K562 (cell line): ENCODE measurements around the gene SERGEF. TPM values are rescaled to one million over a fixed set of nuclear protein-coding genes. Genes with fewer than 3 reads are reported as not detected.

Source experiments
- ATAC-seq: fragments of 200-7000 bp; cut with Tn5 transposase; 3 replicates; pipeline ENCODE4 v1.9.1; 2020; ENCODE audit warnings: moderate library complexity
- BruUV-seq: library from RNA; stranded (reverse); fragments of 400-500 nt; replicated peaks from 2 replicates; lab custom pipeline; 2021; lab: Mats Ljungman, UMichigan
- CTCF ChIA-PET: fragments of 300-600 bp; formaldehyde crosslinking; extraction: SDS; loops from one replicate; lab custom pipeline; 2021; ENCODE audit warnings: low intra/inter-chr PET ratio; lab: Yijun Ruan, JAX
- POLR2A ChIA-PET: fragments of 300-600, 350-650 bp; sonication (Branson Sonifier 250); formaldehyde crosslinking; extraction: SDS; loops from one replicate; lab custom pipeline; 2021; ENCODE audit warnings: antibody characterized with exemption, inconsistent platforms; lab: Yijun Ruan, JAX
- DNase-seq, 4 experiments: peaks; one replicate each; pipeline versions ENCODE4 v3.0.0 to v3.0.0-alpha.2; 2011 to 2018; ENCODE audit warnings: low spot score in 3 of 4, mixed read lengths in 3 of 4; ENCODE audit errors: extremely low read depth in 1 of 4
- FAIRE-seq: peaks from 2 replicates; lab custom pipeline; 2011; peaks lifted over from hg19 to GRCh38; lab: Jason Lieb, UNC
- H2AFZ ChIP-seq: 2 replicates; pipeline ENCODE4 v1.6.0; 2011; ENCODE audit warnings: low read depth, low read length, control low read depth, inconsistent platforms
- H3K27ac ChIP-seq: fragments of 200-600 bp; 3 replicates; pipeline ENCODE4 v1.8.0; 2011; ENCODE audit warnings: low read depth, mild to moderate bottlenecking, control low read depth, inconsistent platforms, low read length, moderate library complexity, mixed read lengths; ENCODE audit errors: extremely low read depth
- H3K27me3 ChIP-seq, 2 experiments: fragments of 300-600 bp in 1 of 2; 2 replicates in 1 of 2; 3 replicates in 1 of 2; pipeline versions ENCODE4 v1.6.0 to v1.8.0; 2011; ENCODE audit warnings: inconsistent platforms in 2 of 2, low read length in 2 of 2, mild to moderate bottlenecking in 1 of 2, mixed read lengths in 1 of 2, moderate library complexity in 1 of 2; ENCODE audit not compliant: control insufficient read depth in 2 of 2, insufficient read depth in 2 of 2
- H3K36me3 ChIP-seq: fragments of 300-600 bp; 3 replicates; pipeline ENCODE4 v1.8.0; 2011; ENCODE audit warnings: mild to moderate bottlenecking, low read length, inconsistent platforms; ENCODE audit not compliant: control insufficient read depth, insufficient read depth
- H3K4me1 ChIP-seq, 2 experiments: fragments of 200-600 bp in 1 of 2; replicated peaks in 1 of 2; 2 replicates in 1 of 2; 3 replicates in 1 of 2; pipeline versions ENCODE4 v1.5.1 to v1.8.0; 2011; ENCODE audit warnings: inconsistent platforms in 2 of 2, low read length in 2 of 2, mild to moderate bottlenecking in 1 of 2, mixed read lengths in 1 of 2, moderate library complexity in 1 of 2; ENCODE audit not compliant: control insufficient read depth in 2 of 2, insufficient read depth in 2 of 2
- H3K4me2 ChIP-seq: 2 replicates; pipeline ENCODE4 v1.6.1; 2011; ENCODE audit warnings: low read length, control low read depth, inconsistent platforms, mixed read lengths; ENCODE audit not compliant: insufficient read depth
- H3K4me3 ChIP-seq: fragments of 200-600 bp; sonication (generic), shearing (Covaris generic); 2 replicates; pipeline ENCODE4 v1.5.1; 2016; ENCODE audit warnings: control low read depth, inconsistent platforms
- H3K79me2 ChIP-seq: fragments of 200-600 bp; 3 replicates; pipeline ENCODE4 v1.8.0; 2011; ENCODE audit warnings: low read length, inconsistent platforms; ENCODE audit not compliant: control insufficient read depth, insufficient read depth
- H3K9ac ChIP-seq, 2 experiments: 2 replicates each; pipeline versions ENCODE4 v1.6.0 to v1.6.1; 2011; ENCODE audit warnings: low read depth in 2 of 2, low read length in 2 of 2, control low read depth in 1 of 2, inconsistent platforms in 1 of 2, mild to moderate bottlenecking in 1 of 2, mixed read lengths in 1 of 2; ENCODE audit not compliant: insufficient read depth in 1 of 2
- H3K9me1 ChIP-seq: one replicate; pipeline ENCODE4 v1.6.0; 2011; ENCODE audit warnings: inconsistent platforms, mild to moderate bottlenecking, low read length, moderate library complexity; ENCODE audit not compliant: control insufficient read depth, insufficient read depth
- H3K9me3 ChIP-seq: replicated peaks from 2 replicates; pipeline ENCODE4 v1.5.1; 2011; ENCODE audit warnings: low read depth, low read length, inconsistent platforms; ENCODE audit not compliant: control insufficient read depth, insufficient read depth
- H4K20me1 ChIP-seq: replicated peaks from 2 replicates; pipeline ENCODE4 v1.6.1; 2011; ENCODE audit warnings: low read length, inconsistent platforms, mixed read lengths; ENCODE audit not compliant: control insufficient read depth, insufficient read depth
- CAMTA2 ChIP-seq: fragments of 250-450 bp; sonication (Bioruptor Pico); conservative IDR thresholded peaks from 2 replicates; pipeline ENCODE4 v1.5.1; 2022
- CBX5 ChIP-seq: IDR thresholded peaks from 2 replicates; pipeline ENCODE4 v1.6.1; 2014; ENCODE audit warnings: low read depth, borderline replicate concordance
- FOXP1 ChIP-seq: sonication (generic); formaldehyde crosslinking; IDR thresholded peaks from 2 replicates; pipeline ENCODE4 v1.8.0; 2022; ENCODE audit warnings: mild to moderate bottlenecking, missing genetic modification reagents
- PML ChIP-seq: IDR thresholded peaks from 2 replicates; pipeline ENCODE4 v1.6.1; 2012; ENCODE audit warnings: low read length, inconsistent platforms
- SNIP1 ChIP-seq: fragments of 450-650 bp; IDR thresholded peaks from 2 replicates; pipeline ENCODE4 v1.7.1; 2017; ENCODE audit warnings: low read depth, mild to moderate bottlenecking
- XRCC4 ChIP-seq: IDR thresholded peaks from one replicate; pipeline ENCODE4 v1.6.1; 2011; ENCODE audit not compliant: insufficient read depth, insufficient read length; ENCODE audit errors: extremely low read depth
- WGBS: fragments of 100-300 bp; shearing (Covaris generic); methylation state at CpG from one replicate; pipeline ENCODE4 v1.1.6; 2016; ENCODE audit warnings: low coverage, mixed read lengths; ENCODE audit not compliant: insufficient coverage; ENCODE audit errors: missing lambda C conversion rate; 5-methylcytosine and 5-hydroxymethylcytosine counted together
- in situ Hi-C: fragments of 300-500 bp; cut with MboI; formaldehyde crosslinking; loops from 4 replicates; pipeline ENCODE4 v1.15.0; 2018; ENCODE audit warnings: inconsistent platforms, mixed read lengths
- intact Hi-C: fragments of 100-400 bp; cut with micrococcal nuclease; formaldehyde crosslinking; loops from 2 replicates; pipeline ENCODE4 v1.14.2; 2022
- polyA plus RNA-seq, 8 experiments: library from polyadenylated mRNA; depleted of rRNA in 4 of 8; stranded (reverse) in 5 of 8; unstranded in 3 of 8; fragments of >200 nt; fragmentation: Nextera tagmentation in 2 of 8; fragmentation: Illumina TruSeq in 1 of 8; extraction: Ambion mirVana in 2 of 8; extraction: Trizol in 1 of 8; gene quantifications; 2 replicates each; pipeline versions ENCODE4 v1.2.1 to v1.2.3, GENCODE V29; 2011 to 2014; ENCODE audit warnings: inconsistent platforms in 1 of 8, missing spikeins in 1 of 8
- total RNA-seq, 7 experiments: library from RNA; depleted of rRNA in 6 of 7; stranded (reverse); fragments of >200 nt in 6 of 7; fragmentation: Illumina TruSeq in 2 of 7; extraction: Trizol in 2 of 7; gene quantifications; 2 replicates each; pipeline versions ENCODE4 v1.2.1 to v1.2.3, GENCODE V29; 2011 to 2021; ENCODE audit warnings: low replicate concordance in 1 of 7

SERGEF gene
- total and polyA plus RNA-seq, 9 of the 15 experiments (the other 6 are each of a cell fraction or from before 2014, with no cell fraction given): 10.2 to 28.0 (median 19.9) TPM

DNA sequence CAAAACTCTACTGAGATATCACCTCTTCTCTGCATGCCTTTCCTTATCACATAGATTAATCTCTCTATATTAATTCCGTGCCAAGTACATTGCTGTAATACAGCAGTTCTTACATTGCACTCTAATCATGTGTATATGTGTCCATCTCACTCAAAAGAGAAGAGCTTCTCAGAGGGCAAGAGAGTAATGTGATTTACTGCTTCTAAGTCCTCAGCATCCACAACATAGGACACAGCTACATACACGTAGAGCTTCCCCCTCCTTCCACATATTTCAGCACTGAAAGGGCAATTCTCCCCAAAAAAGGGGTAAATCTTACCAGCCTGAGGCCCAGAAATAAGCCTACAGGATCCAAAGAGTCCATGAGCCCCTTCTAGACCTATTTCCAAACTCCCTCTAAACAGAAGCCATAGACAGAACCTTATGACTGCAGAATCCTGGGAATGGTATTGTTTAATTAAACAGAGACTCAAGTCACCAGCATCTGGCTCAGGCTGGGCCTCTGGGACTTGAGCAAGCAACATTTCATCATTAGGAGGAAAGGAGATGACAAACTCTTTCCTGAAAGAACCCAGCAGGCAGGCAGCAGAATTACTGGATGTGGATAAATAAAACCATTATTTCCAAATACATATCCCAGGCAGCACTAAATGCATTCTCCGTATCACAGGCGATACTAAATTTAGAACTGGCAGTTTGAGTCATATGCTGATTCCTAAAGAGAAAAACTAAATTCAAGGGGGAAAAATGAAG lies 191.0 kb downstream of the SERGEF start:
- Histone ChIP-seq H4K20me1 (0 out of 2 replicates have a peak, but pooled peaks cover 2% of the 10 kb centered on the region), H3K27ac (no peak overlapping the region), H3K9ac (no peak overlapping the region), H3K79me2 (no peaks in the 10 kb centered on the region), H3K9me1 (no peaks in the 10 kb centered on the region), H3K9me3 (no peaks in the 10 kb centered on the region), H3K36me3 (no peaks in the 10 kb centered on the region), H3K4me2 (no peak overlapping the region), H3K27me3 (no peaks in the 10 kb centered on the region), H3K4me3 (no peak overlapping the region)
- POLR2A ChIA-PET: no interaction called here
- WGBS: 32% methylated on average over 4 of the region's 4 CpGs
- ATAC-seq (no peak), DNase-seq (no peak), FAIRE-seq (no peak)
- no TSS peak for BruUV-seq
- intact Hi-C loops: no loop called here
- CTCF ChIA-PET: no interaction called here
- TF ChIP-seq SNIP1 (no peak), PML (no peak), FOXP1 (CRISPR knock-in tag) (no peak), XRCC4 (no peak), CAMTA2 (CRISPR knock-in tag) (no peak), CBX5 (no peak)
- TF ChIP-seq, all 486 proteins: peak for 0
- no peaks in the 10 kb centered on the region for H3K4me1 ChIP-seq
- H2AFZ ChIP-seq: no peak overlapping the region
- in situ Hi-C loops: no loop called here
